Measurements from ENCODE around the gene RASAL1.

DNA sequence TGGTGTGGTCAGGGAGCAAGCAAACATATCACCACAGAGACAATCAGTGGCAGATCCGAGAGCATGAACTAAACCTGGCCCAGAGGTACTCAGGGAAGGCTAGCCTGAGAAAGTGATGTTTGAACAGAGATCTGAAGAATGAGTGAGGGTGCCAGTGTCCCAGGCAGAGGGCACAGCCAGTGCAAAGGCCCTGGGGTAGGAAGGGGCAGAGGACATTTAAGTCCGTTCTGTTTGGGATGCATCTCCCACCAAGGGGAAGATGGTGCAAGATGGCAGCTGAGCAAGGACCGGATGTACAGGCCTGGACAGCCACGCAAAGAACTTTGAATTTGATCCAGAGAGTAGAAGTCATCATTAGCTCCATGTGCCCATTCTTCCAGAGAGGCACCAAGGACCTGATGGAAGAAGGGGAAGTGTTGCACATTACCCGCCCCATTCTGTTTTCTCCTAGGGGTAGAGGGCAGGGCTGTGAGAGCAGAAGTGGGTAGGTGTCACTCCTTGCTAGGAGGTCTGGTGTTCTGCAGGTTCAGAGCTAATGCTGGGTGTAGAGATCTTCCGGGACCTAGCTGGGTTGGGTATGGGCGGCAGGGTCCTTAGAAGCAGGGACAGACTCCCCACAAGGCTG, 75.1 kb downstream of the RASAL1 start:
- no peak for TF ChIP-seq EZH2 (IDR thresholded peaks at IDR 0.05; ENCODE audit: low read length)
- TF ChIP-seq, protein P1, sequence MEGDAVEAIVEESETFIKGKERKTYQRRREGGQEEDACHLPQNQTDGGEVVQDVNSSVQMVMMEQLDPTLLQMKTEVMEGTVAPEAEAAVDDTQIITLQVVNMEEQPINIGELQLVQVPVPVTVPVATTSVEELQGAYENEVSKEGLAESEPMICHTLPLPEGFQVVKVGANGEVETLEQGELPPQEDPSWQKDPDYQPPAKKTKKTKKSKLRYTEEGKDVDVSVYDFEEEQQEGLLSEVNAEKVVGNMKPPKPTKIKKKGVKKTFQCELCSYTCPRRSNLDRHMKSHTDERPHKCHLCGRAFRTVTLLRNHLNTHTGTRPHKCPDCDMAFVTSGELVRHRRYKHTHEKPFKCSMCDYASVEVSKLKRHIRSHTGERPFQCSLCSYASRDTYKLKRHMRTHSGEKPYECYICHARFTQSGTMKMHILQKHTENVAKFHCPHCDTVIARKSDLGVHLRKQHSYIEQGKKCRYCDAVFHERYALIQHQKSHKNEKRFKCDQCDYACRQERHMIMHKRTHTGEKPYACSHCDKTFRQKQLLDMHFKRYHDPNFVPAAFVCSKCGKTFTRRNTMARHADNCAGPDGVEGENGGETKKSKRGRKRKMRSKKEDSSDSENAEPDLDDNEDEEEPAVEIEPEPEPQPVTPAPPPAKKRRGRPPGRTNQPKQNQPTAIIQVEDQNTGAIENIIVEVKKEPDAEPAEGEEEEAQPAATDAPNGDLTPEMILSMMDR (optimal IDR thresholded peaks at IDR 0.05 in 1 of 3, IDR thresholded peaks at IDR 0.05 in 1 of 3, conservative IDR thresholded peaks at IDR 0.05 in 1 of 3; ENCODE audit: extremely low read depth in 1 of 3, insufficient read depth in 2 of 3, low read length in 3 of 3): no peak

Measured in keratinocyte (primary cell).